Keratinocyte (primary cell): ENCODE data around the gene CDH8. TPM values are rescaled to one million over a fixed set of nuclear protein-coding genes. Genes with fewer than 3 reads are reported as not detected.

Experiments used
- DNase-seq: peaks from one replicate; pipeline ENCODE4 v3.0.0-alpha.2; 2011; ENCODE audit warnings: low read depth, missing footprints, low spot score
- FAIRE-seq: peaks from 2 replicates; lab custom pipeline; 2011; peaks lifted over from hg19 to GRCh38; lab: Jason Lieb, UNC
- H2AFZ ChIP-seq: 2 replicates; pipeline ENCODE4 v1.6.0; 2012; ENCODE audit warnings: low read length, control low read depth, inconsistent platforms; ENCODE audit not compliant: control insufficient read depth
- H3K27ac ChIP-seq: 2 replicates; pipeline ENCODE4 v1.5.1; 2011; ENCODE audit warnings: low read length; ENCODE audit not compliant: control insufficient read depth, insufficient read depth
- H3K27me3 ChIP-seq: 3 replicates; pipeline ENCODE4 v1.6.0; 2011; ENCODE audit warnings: low read length; ENCODE audit not compliant: control insufficient read depth, insufficient read depth; ENCODE audit errors: extremely low read depth
- H3K36me3 ChIP-seq, 2 experiments: 2 replicates in 1 of 2; 3 replicates in 1 of 2; pipeline ENCODE4 v1.5.1; 2011; ENCODE audit warnings: low read length in 2 of 2, mild to moderate bottlenecking in 1 of 2; ENCODE audit not compliant: control insufficient read depth in 2 of 2, insufficient read depth in 2 of 2; ENCODE audit errors: extremely low read depth in 1 of 2
- H3K4me1 ChIP-seq: 3 replicates; pipeline ENCODE4 v1.5.1; 2011; ENCODE audit warnings: low read length; ENCODE audit not compliant: control insufficient read depth, insufficient read depth; ENCODE audit errors: extremely low read depth
- H3K4me2 ChIP-seq: 3 replicates; pipeline ENCODE4 v1.6.0; 2011; ENCODE audit warnings: low read depth, low read length; ENCODE audit not compliant: control insufficient read depth, insufficient read depth; ENCODE audit errors: extremely low read depth
- H3K4me3 ChIP-seq, 3 experiments: fragments of 200-600 bp in 1 of 3; sonication (generic) in 1 of 3; 2 replicates in 2 of 3; 3 replicates in 1 of 3; pipeline ENCODE4 v1.5.1; 2011 to 2016; ENCODE audit warnings: low read length in 3 of 3, mild to moderate bottlenecking in 3 of 3, control low read depth in 2 of 3, inconsistent platforms in 1 of 3, low read depth in 1 of 3, mixed read lengths in 1 of 3, mixed run types in 1 of 3, moderate library complexity in 1 of 3; ENCODE audit not compliant: control insufficient read depth in 2 of 3, insufficient read depth in 2 of 3; ENCODE audit errors: extremely low read depth in 1 of 3
- H3K79me2 ChIP-seq: 2 replicates; pipeline ENCODE4 v1.6.0; 2012; ENCODE audit warnings: low read length; ENCODE audit not compliant: control insufficient read depth, insufficient read depth
- H3K9ac ChIP-seq: 3 replicates; pipeline ENCODE4 v1.6.0; 2011; ENCODE audit warnings: low read length; ENCODE audit not compliant: control insufficient read depth, insufficient read depth; ENCODE audit errors: extremely low read depth
- H3K9me1 ChIP-seq: 3 replicates; pipeline ENCODE4 v1.6.0; 2011; ENCODE audit warnings: low read length; ENCODE audit not compliant: control insufficient read depth, insufficient read depth; ENCODE audit errors: extremely low read depth
- H3K9me3 ChIP-seq: 2 replicates; pipeline ENCODE4 v1.5.1; 2012; ENCODE audit warnings: low read depth, low read length; ENCODE audit not compliant: control insufficient read depth
- H4K20me1 ChIP-seq: 3 replicates; pipeline ENCODE4 v1.6.0; 2011; ENCODE audit warnings: low read length; ENCODE audit not compliant: control insufficient read depth, insufficient read depth; ENCODE audit errors: extremely low read depth
- CTCF ChIP-seq, 3 experiments: IDR thresholded peaks in 1 of 3; conservative IDR thresholded peaks in 1 of 3; optimal IDR thresholded peaks in 1 of 3; 2 replicates in 2 of 3; 3 replicates in 1 of 3; pipeline versions ENCODE3 to v1.5.1; 2011; ENCODE audit warnings: low read length in 3 of 3, mild to moderate bottlenecking in 3 of 3, moderate library complexity in 2 of 3, control low read depth in 1 of 3, inconsistent platforms in 1 of 3; ENCODE audit not compliant: insufficient read depth in 2 of 3; ENCODE audit errors: extremely low read depth in 1 of 3
- EZH2 ChIP-seq: IDR thresholded peaks from one replicate; pipeline ENCODE4 v1.6.1; 2012; ENCODE audit warnings: inconsistent platforms, mild to moderate bottlenecking, low read length, moderate library complexity
- dilution Hi-C: fragments of 300-500 bp; cut with MboI; formaldehyde crosslinking; loops from one replicate; pipeline ENCODE4 v1.7.0; 2020; ENCODE audit warnings: low sequenced_read_pairs; ENCODE audit not compliant: extremely low pct_ligation_motif_present
- polyA plus RNA-seq, 5 experiments: library from polyadenylated mRNA; depleted of rRNA in 3 of 5; stranded (reverse) in 3 of 5; stranded (forward) in 1 of 5; unstranded in 1 of 5; fragments of >200 nt; gene quantifications; 1 replicate in 1 of 5; 2 replicates in 3 of 5; 3 replicates in 1 of 5; pipeline versions ENCODE4 v1.2.1 to v1.2.3, GENCODE V29; 2011 to 2012; ENCODE audit warnings: missing spikeins in 2 of 5, low read depth in 1 of 5, low replicate concordance in 1 of 5

The CDH8 gene
- polyA plus RNA-seq, 1 donor (not counting 4 experiments of a cell fraction or from before 2014, with no cell fraction given): 0.18 TPM

DNA sequence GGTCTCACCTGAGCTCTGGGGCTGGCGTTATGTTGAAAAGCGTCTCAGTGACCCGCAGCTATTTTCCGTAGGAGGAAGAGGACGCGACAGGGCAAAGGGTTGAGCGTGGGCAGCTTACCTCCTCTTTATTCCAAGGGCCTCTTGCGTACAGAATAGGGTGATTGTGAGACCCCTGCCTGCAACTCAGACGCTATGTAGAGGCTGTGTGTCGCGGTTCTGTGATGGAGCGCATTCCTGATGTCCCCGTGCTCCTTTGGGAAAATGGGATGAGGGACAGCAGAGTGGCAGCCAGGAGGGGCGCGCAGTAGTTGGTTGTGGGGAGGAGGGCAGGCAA, 531 bp upstream of the CDH8 start:
- no peaks in the 10 kb centered on the region for H3K36me3 ChIP-seq
- H2AFZ ChIP-seq: no peak overlapping the region
- no peaks in the 10 kb centered on the region for H3K9me3 ChIP-seq
- H3K4me1 ChIP-seq: peaks cover 22% of the 10 kb centered on the region
- no peaks in the 10 kb centered on the region for H3K79me2 ChIP-seq
- H3K27me3 ChIP-seq: peaks cover 43% of the 10 kb centered on the region
- no peaks in the 10 kb centered on the region for H4K20me1 ChIP-seq
- no peak overlapping the region for H3K27ac ChIP-seq
- TF ChIP-seq EZH2 (no peak), CTCF (optimal IDR thresholded peaks at IDR 0.05 in 1 of 3, IDR thresholded peaks at IDR 0.05 in 1 of 3, conservative IDR thresholded peaks at IDR 0.05 in 1 of 3; ENCODE audit: extremely low read depth in 1 of 3, insufficient read depth in 2 of 3, low read length in 3 of 3) (no peak)
- DNase-seq: no peak
- no peaks in the 10 kb centered on the region for H3K9me1 ChIP-seq
- no peak overlapping the region for H3K4me3 ChIP-seq
- no peak overlapping the region for H3K9ac ChIP-seq
- FAIRE-seq: no peak
- H3K4me2 ChIP-seq: no peak overlapping the region
- dilution Hi-C loops: no loop called here

- TF ChIP-seq EZH2: peak; percentile 78
- no peak for TF ChIP-seq CTCF (optimal IDR thresholded peaks at IDR 0.05 in 1 of 3, IDR thresholded peaks at IDR 0.05 in 1 of 3, conservative IDR thresholded peaks at IDR 0.05 in 1 of 3; ENCODE audit: extremely low read depth in 1 of 3, insufficient read depth in 2 of 3, low read length in 3 of 3)
- Histone ChIP-seq H2AFZ (peak overlapping the region; percentile 51), H3K9me3 (no peaks in the 10 kb centered on the region), H3K36me3 (no peaks in the 10 kb centered on the region), H3K9ac (no peak overlapping the region), H3K4me3 (peak overlapping the region in 2 of 3 experiments; percentile 33 to 52), H3K4me2 (peak overlapping the region; percentile 66), H3K27ac (no peak overlapping the region), H3K79me2 (no peaks in the 10 kb centered on the region), H3K9me1 (no peaks in the 10 kb centered on the region), H3K4me1 (peaks cover 22% of the 10 kb centered on the region), H4K20me1 (no peaks in the 10 kb centered on the region), H3K27me3 (peaks cover 40% of the 10 kb centered on the region)
- dilution Hi-C loops: no loop called here
- FAIRE-seq (no peak), DNase-seq (no peak)
These were observed 834 bp downstream of the CDH8 start for GRCh38 chr16:62035115-62036092.
